Panc1 (cell line): Measurements from ENCODE around the gene NDC1. TPM values are rescaled to one million over a fixed set of nuclear protein-coding genes. Genes with fewer than 3 reads are reported as not detected.
A peak's percentile ranks its signal among the peaks of the same experiment; 100 is the strongest.

Experiments
- ATAC-seq: fragments of 200-7000 bp; cut with Tn5 transposase; 2 replicates; pipeline ENCODE4 v1.9.1; 2020; ENCODE audit warnings: mild to moderate bottlenecking, moderate library complexity
- BruUV-seq: library from RNA; stranded (reverse); fragments of 400-500 nt; replicated peaks from 2 replicates; lab custom pipeline; 2021; lab: Mats Ljungman, UMichigan
- CTCF ChIA-PET: fragments of 300-600 bp; sonication (Branson Sonifier 250); formaldehyde crosslinking; loops from one replicate; lab custom pipeline; 2022; ENCODE audit warnings: antibody characterized with exemption; lab: Charles Lee
- POLR2A ChIA-PET: fragments of 300-600 bp; sonication (Branson Sonifier 250); formaldehyde crosslinking; loops from one replicate; lab custom pipeline; 2022; ENCODE audit warnings: antibody characterized with exemption; lab: Charles Lee
- DNase-seq: peaks from one replicate; pipeline ENCODE4 v3.0.0-alpha.2; 2010; ENCODE audit warnings: low read depth, low spot score
- H3K27ac ChIP-seq: 2 replicates; pipeline ENCODE4 v1.5.1; 2011; ENCODE audit warnings: mild to moderate bottlenecking, low read length, inconsistent platforms
- H3K27me3 ChIP-seq: fragments of 200-500 bp; sonication (Bioruptor generic); 2 replicates; pipeline ENCODE4 v1.6.0; 2014; ENCODE audit warnings: low read length, inconsistent platforms; ENCODE audit not compliant: control insufficient read depth, insufficient read depth
- H3K36me3 ChIP-seq: fragments of 200-500 bp; sonication (Bioruptor generic); 2 replicates; pipeline ENCODE4 v1.5.1; 2014; ENCODE audit warnings: inconsistent platforms, mild to moderate bottlenecking, low read length, moderate library complexity; ENCODE audit not compliant: control insufficient read depth, insufficient read depth
- H3K4me1 ChIP-seq: 2 replicates; pipeline ENCODE4 v1.5.1; 2011; ENCODE audit warnings: inconsistent platforms, mild to moderate bottlenecking, low read length, moderate library complexity; ENCODE audit not compliant: control insufficient read depth, insufficient read depth
- H3K4me3 ChIP-seq, 2 experiments: 2 replicates each; pipeline ENCODE4 v1.5.1; 2011 to 2012; ENCODE audit warnings: low read depth in 2 of 2, low read length in 2 of 2, mild to moderate bottlenecking in 2 of 2, inconsistent platforms in 1 of 2, moderate library complexity in 1 of 2
- H3K9me3 ChIP-seq: fragments of 200-500 bp; sonication (Bioruptor generic); 2 replicates; pipeline ENCODE4 v1.5.1; 2014; ENCODE audit warnings: low read depth, mild to moderate bottlenecking, inconsistent platforms, low read length, moderate library complexity; ENCODE audit not compliant: control insufficient read depth, insufficient read depth
- CTCF ChIP-seq: fragments of 450-650 bp; IDR thresholded peaks from 2 replicates; pipeline ENCODE4 v1.5.1; 2017; ENCODE audit warnings: mild to moderate bottlenecking
- POLR2AphosphoS5 ChIP-seq: IDR thresholded peaks from 2 replicates; pipeline ENCODE4 v1.6.1; 2012; ENCODE audit warnings: mild to moderate bottlenecking, low read depth, low read length, moderate library complexity
- REST ChIP-seq, 2 experiments: IDR thresholded peaks; 2 replicates each; pipeline ENCODE4 v1.6.1; 2011 to 2012; ENCODE audit warnings: low read depth in 2 of 2, control low read depth in 1 of 2, low read length in 1 of 2, mild to moderate bottlenecking in 1 of 2, moderate library complexity in 1 of 2; ENCODE audit not compliant: insufficient read depth in 1 of 2
- SIN3A ChIP-seq: IDR thresholded peaks from 2 replicates; pipeline ENCODE4 v1.6.1; 2012; ENCODE audit warnings: low read depth, mild to moderate bottlenecking, low read length, moderate library complexity, borderline replicate concordance; ENCODE audit not compliant: insufficient read depth
- TCF7L2 ChIP-seq: IDR thresholded peaks from 2 replicates; pipeline ENCODE4 v1.6.1; 2011; ENCODE audit warnings: mild to moderate bottlenecking, low read depth, low read length, inconsistent platforms
- in situ Hi-C: cut with HindIII; loops from 2 replicates; pipeline ENCODE4 v1.10.0; 2016; ENCODE audit warnings: low sequenced_read_pairs, low pct_unique_long_range_greater_than_20kb
- intact Hi-C: fragments of 100-400 bp; cut with micrococcal nuclease; formaldehyde crosslinking; loops from one replicate; pipeline ENCODE4 v1.10.0; 2022; ENCODE audit not compliant: unreplicated experiment
- total RNA-seq: library from RNA; stranded (reverse); gene quantifications from one replicate; pipeline ENCODE4 v1.2.1, GENCODE V29; 2021; ENCODE audit not compliant: unreplicated experiment

The NDC1 gene
- total RNA-seq, 1 experiment from 2014 or later, result 44.4 TPM

GRCh38 chr1:53733975-53734649, 104.0 kb downstream of the NDC1 start:
- ATAC-seq (no peak), DNase-seq (peak; percentile 79)
- Histone ChIP-seq H3K4me1 (peaks cover 6% of the 10 kb centered on the region; the same call in 1 of the 2 replicates), H3K36me3 (no peaks in the 10 kb centered on the region), H3K4me3 (no peak overlapping the region), H3K27ac (no peak overlapping the region), H3K27me3 (peaks cover 11% of the 10 kb centered on the region), H3K9me3 (no peaks in the 10 kb centered on the region)
- TF ChIP-seq REST (IDR thresholded peaks at IDR 0.05; ENCODE audit: insufficient read depth in 1 of 2, low read depth in 2 of 2, low read length in 1 of 2) (no peak), CTCF (no peak), SIN3A (no peak), TCF7L2 (no peak), POLR2AphosphoS5 (no peak)
- ChIA-PET POLR2A (no interaction called here), CTCF (no interaction called here)
- intact Hi-C loops (no loop called here), in situ Hi-C loops (no loop called here)
- BruUV-seq, result no TSS peak

GRCh38 chr1:53733447-53733931, 104.6 kb downstream of the NDC1 start:
- Histone ChIP-seq H3K4me3 (no peak overlapping the region), H3K27me3 (peaks cover 11% of the 10 kb centered on the region)
- intact Hi-C loops, result no loop called here

More at GRCh38 chr1:53733447-53733931, 104.6 kb downstream of the NDC1 start:
- in situ Hi-C loops, result no loop called here
- no peak for DNase-seq
- Histone ChIP-seq H3K36me3 (no peaks in the 10 kb centered on the region), H3K27ac (no peak overlapping the region), H3K9me3 (no peaks in the 10 kb centered on the region), H3K4me1 (peaks cover 6% of the 10 kb centered on the region; the same call in 1 of the 2 replicates)
- CTCF ChIA-PET, result interaction anchor here (0.6 kb wide), 1 partner anchor 83 kb away, joined by 10 read pairs; no protein-coding TSS in a partner anchor
- no TSS peak for BruUV-seq
- no peak for TF ChIP-seq TCF7L2
- TF ChIP-seq SIN3A, result no peak
- TF ChIP-seq REST (IDR thresholded peaks at IDR 0.05; ENCODE audit: insufficient read depth in 1 of 2, low read depth in 2 of 2, low read length in 1 of 2), result no peak
- no peak for TF ChIP-seq POLR2AphosphoS5
- TF ChIP-seq CTCF, result no peak
- POLR2A ChIA-PET, result no interaction called here
- no peak for ATAC-seq
